ENCODE measurements around the gene PHLDA3. TPM values are rescaled to one million over a fixed set of nuclear protein-coding genes. Genes with fewer than 3 reads are reported as not detected.

PHLDA3 gene
- total RNA-seq, 1 experiment from 2014 or later = 53.8 TPM

DNA sequence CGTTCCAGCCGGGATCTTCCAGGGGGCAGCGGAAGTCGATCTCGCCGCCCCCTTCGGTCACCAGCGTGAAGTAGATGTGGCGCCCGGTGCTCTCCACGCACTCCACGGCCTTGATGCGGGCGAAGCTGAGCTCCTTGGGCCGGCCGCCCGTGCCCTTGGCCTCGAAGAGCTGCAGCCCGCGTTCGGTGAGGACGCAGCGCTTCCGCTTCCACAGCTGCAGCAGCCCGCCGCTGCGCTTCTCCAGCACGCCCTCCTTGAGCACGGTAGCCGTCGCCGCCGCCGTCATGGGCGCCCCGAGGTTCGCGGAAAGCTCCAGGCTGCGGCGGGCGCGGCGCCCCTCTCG lies 516 bp downstream of the PHLDA3 start:
- DNase-seq (ENCODE audit: extremely low read depth, low read depth) = no peak

DNA sequence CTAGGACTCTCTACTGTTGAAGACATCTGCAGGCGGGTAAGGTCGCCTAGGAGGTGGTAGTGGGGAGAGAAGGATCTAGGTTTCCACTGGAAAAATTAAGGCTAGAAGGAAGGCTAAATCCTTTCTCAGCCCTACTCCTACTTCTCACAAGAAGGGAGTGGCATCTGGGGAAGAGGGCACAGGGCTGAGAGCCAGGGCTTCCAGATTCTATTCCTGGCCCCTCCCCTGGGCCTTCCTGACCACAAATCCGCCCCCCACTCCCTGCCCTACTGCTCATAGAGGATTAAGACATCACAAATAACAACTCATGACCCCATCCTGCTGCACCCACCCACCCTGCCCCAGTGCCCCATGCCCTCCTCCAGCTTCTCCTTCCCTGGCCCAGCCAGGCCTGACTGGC lies 2.5 kb downstream of the PHLDA3 start:
- no peak for DNase-seq (ENCODE audit: extremely low read depth, low read depth)

DNA sequence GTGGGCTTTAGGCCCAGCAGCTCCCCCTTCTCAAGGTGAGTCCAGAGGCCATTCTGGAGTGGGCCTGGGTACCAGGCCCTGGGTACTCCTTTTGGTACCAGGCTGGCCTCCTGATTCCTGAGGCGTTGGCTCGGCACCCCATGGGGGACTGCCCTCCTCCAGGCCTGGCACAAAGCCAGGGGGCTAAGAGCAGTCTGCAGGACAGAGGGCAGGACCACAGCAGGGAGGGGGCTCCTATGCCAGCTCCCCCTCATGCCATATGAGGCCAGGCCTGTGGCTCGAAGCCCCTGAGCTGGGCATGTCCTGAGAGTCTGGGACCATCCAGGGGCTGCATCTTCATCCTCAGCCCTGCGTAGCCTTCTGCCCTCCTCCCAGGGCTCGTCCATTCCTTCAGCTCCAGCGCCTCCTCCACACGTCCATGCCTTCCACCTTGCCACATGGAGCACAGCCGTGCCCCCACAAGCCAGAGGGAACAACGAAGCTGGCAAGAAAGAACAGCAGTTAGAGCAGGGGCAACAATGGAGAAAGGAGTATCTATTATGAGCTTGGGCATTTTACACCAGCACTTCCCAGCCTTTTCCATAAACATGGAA lies 3.2 kb downstream of the PHLDA3 start:
- no peak for DNase-seq (ENCODE audit: extremely low read depth, low read depth)

DNA sequence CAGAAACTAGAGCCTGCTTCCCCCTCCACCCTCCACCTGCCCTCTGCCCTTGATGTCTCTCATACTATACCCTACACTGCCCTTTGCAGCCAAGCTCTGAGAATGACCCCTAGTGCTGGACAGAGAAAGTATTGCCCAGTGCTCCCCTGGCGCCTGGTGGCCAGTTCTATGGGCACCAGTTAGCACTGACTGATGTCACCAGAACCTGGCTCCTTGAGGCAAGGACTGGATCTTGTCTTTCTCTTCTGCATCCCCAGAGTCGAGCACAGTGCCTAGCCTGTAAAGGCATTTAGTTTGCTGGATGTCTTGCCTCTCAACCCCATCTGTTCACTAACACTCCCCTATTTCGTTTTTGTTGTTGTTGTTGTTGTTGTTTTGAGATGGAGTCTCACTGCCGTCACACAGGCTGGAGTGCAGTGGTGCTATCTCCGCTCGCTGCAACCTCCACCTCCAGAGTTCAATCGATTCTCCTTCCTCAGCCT lies 5.9 kb downstream of the PHLDA3 start:
- DNase-seq (ENCODE audit: extremely low read depth, low read depth) = peak; percentile 60

DNA sequence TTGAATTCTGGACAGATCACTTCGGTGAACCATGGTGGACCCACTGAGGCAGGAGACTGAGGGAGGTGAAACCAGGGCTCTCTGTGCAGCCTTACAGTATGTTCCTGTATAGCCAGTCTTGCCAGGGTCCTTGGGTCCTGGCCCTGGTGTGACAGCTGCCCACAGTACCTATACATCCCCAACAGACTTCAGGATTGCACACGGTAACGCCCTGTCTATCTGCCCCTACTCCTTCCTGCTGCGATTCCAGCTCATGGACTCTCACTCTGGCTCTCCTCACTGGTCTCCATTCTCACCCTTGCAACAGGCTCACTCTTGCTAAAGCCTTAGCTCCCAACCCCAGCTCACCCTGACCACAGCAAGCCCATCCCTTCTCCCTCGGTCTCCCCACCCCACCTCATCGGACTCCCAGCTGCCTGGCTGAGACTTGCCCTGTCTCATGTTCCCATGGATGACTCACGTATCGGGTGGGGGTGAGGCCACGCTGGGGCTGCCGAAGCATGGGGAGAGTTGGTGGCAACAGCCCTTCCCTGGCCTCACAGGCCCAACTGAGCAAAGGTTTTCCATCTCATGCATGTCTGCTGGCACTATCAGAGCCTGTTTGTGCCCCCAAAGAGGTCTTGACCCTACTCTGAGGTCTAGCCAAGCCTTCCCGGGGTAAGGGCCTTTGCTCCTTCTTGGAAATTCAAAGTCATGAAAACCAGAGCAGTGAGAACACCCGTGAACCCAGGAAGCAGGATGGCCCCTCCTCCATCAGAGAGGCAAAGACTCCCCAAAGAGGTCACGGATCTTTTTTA lies 7.1 kb downstream of the PHLDA3 start:
- DNase-seq (ENCODE audit: extremely low read depth, low read depth) = peak; percentile 79

DNA sequence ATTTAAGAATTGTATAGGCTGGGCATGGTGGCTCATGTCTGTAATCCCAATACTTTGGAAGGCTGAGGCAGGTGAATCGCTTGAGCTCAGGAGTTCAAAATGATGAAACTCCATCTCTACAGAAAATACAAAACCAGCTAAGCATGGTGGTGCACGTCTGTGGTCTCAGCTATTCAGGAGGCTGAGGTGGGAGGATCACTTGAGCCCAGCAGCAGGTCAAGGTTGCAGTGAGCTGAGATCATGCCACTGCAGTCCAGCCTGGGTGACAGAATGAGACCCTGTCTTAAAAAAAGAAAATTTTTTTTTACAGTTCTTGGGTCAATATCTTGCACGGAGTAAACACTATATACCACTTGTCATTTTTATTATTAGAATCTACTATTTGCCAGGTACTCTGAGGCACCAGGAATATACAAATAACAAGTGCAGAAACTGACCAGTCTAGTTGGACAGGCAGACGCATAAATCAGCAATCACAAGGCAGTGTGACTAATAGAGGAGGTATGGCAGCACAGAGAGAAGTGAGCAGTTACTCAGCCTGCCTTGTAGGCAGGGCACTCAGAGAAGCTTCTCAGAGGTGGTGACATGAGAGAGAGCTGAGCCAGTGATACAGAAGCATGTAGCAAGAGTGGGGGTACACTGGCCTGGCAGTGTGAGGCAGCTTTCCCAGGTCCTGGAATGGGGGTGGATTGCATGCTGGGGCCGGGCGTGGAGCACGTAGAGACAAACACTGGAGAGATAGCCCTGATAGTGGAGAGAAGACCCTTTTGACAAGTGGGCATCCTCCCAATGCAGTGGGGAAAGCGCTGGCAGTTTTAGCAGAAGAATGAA lies 8.0 kb downstream of the PHLDA3 start:
- peak; percentile 87 for DNase-seq (ENCODE audit: extremely low read depth, low read depth)

DNA sequence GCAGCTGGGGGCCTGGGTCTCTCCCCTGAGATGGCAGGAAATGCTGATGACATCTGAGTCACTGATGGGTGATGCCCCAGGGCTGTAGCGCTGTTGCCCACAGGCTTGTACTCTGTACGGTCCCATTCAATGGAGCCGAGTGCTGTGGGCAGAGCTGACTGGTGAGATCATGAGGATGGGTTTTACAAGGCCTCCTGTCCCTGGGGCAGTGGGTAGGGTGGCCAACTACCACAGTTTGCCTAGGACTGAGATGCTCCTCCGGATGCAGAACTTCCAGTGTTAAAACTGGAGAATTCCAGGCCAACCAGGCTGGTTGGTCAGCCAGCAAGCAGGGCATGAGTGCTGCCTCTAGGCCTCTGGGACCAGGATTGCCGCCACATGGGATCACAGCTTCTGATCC lies 9.2 kb downstream of the PHLDA3 start:
- DNase-seq (ENCODE audit: extremely low read depth, low read depth) = no peak

DNA sequence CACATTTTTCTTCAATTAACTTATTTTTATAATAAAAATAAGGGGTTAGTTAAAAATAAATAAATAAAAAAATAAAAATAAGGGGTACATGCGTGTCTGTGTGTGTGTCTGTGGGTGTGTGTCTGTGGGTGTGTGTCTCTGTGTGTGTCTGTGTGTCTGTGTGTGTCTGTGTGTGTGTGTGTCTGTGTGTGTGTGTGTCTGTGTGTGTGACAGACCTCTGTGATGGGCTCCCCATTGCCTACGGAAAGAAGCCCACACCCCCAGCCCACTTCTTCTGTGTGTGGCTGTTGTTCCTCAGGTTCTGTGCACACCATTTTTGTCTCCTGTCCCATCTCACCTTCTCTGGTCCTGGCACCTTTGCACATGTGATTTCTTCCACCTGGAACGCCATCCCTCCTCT lies 9.9 kb downstream of the PHLDA3 start:
- DNase-seq (ENCODE audit: extremely low read depth, low read depth) = no peak

DNA sequence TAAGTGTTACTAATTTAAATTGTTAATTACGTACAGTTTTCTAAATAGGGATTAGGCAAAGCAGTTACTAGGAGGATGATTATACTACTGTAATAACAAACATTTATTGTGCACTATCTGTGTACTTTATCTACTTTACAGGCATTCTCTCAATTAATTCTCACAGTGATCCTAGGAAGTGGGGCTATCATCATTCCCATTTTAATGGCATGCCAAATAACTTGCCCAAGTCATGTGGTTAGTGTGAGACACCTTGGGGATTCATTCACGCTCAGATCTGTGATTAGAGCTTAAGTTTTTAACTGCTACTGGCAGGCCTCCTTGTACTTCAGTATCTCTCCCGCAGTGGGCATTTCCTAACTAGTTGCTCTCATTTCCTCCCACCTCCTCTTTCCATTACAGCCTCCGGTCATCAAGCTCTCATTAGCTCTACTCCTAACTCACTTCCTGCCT lies 11.5 kb downstream of the PHLDA3 start:
- DNase-seq (ENCODE audit: extremely low read depth, low read depth) = no peak

DNA sequence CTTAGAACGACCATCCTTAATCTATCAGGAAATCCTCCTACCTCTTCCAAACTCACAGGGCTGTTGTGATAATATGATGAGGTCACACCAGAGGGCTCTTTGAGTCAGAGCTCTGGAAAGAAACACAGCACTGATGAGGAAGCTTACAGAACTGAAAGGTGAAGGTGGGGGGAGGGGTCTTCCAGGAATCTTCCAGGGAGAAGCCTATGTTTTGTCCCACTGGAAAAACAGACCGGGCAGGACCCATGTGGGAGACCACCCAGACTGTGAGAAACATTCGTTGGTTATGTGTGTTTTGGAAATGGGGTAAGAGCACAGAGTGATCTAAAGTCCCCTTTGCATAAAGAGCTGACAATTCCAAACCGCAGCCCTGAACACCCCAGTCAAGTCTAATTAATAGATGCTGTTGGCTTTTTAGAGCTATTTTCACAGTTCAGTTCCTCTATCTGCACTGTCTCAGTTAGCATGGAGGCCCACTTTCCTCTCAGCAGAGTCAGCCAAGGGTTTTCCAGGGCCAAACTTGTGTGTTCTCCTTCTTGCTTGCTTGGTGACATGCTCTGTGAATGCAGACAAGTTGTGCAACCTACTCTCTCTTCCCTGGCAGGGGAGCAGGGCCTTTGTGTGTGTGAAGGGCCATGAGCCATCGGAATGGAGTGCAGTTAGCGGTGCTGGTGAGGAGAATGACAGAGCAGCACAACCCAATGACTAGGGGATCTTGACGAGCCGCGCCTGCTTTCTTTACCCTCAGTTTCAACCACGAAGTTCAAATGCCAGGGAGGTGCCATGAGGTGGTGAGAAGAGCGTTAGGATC lies 12.3 kb downstream of the PHLDA3 start:
- DNase-seq (ENCODE audit: extremely low read depth, low read depth) = peak; percentile 61

DNA sequence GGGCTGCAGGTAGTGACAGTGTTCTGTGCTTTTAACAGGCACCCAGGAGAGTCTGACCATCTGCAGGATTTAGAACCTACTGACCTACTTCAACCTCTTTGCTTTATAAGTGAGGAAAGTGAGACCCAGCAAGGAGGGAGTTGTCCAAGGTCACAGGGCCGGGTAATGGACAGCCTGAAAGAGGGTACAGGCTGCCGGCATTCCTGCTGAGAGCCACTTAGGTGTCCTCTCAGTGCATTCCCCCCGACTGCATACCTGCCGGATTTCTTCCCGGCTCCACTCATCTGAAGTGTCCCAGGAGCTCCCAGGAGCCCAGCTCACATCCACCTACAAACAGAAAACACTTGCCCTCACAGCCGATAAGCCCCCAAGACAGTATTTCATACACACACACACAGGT lies 13.9 kb downstream of the PHLDA3 start:
- DNase-seq (ENCODE audit: extremely low read depth, low read depth) = no peak

DNA sequence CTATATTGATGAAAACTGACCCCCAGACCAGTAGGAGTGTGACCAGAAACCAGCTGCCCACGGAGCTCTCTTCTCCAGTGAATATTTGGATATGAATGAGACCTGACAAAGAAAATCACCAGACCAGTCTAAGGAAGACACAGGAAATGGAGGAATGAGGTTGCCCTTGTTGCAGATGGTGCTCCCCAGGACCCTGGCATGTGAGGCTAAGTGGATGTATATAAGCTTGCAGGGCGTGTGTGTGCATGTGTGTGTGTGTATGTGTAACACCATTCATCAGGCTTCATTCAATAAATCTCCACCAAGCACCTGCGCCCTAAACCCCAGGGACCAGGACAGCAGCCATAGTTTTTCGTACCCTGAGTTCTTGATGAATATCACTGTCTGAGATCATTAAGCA lies 14.4 kb downstream of the PHLDA3 start:
- DNase-seq (ENCODE audit: extremely low read depth, low read depth) = no peak

DNA sequence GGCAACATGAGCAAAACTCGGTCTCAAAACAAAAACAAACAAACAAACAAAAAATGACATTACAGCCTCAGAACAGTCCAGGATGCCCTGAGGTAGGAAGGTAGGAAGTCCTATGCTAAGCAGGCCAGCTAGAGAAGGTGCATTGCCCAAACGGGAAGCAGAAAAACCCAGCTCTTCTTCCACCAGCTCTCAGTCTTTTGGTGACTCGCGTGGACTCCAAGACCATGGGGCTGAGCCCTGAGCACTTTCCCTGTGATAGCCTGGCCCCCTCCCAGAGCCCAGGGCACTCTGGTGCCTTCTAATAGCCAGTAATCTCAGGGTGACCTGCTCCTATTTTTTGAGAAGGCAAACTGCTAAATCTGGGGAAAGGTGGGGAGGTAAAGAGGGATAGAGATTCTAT lies 16.1 kb downstream of the PHLDA3 start:
- no peak for DNase-seq (ENCODE audit: extremely low read depth, low read depth)

DNA sequence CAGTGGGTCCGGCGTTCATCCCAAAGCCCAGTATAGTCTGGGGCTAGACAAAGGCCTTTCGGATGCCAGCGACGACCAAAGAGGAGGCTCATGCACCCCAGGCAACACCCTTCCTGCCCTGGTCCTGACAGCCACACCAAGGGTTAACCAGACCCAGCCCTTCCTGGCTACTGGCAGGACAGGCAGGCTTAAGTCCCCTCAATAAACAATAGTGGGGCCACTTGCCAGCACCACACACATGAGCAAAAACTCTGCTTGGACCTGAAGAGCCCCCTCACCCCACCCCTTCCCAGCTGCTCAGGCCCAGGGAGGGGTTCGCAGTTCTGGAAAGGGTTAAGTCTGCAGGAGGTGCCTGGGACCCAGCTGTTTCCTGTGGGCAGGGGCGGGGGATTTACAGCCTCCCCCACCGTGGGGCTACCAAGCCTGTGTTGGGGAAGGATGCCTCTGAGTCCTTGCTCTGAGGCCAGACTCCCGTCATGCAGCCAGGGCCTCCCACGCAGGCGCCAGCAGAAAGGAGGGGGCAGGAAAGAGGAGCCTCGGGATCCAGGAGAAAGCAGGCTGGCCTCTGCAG lies 18.2 kb downstream of the PHLDA3 start:
- DNase-seq (ENCODE audit: extremely low read depth, low read depth) = no peak

DNA sequence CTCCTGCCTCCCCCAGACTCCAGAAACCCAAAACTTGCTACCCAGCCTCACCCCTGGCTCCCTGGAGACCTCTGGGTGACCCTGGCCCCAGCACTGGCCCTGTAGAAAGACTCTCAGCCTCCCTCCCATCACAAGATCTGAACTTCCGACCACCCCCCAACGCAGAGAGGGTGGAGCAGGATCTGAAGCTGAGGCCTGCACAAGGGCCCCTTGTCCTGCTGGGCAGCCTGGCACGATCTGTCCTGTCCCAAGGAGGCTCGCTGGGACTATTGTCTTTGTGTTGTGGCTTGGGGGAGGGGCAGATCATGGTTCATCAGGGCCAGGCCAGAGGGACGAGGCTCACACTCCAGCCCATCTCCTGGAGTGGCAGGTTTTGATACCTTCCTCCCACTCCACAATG lies 20.0 kb downstream of the PHLDA3 start:
- DNase-seq (ENCODE audit: extremely low read depth, low read depth) = no peak

DNA sequence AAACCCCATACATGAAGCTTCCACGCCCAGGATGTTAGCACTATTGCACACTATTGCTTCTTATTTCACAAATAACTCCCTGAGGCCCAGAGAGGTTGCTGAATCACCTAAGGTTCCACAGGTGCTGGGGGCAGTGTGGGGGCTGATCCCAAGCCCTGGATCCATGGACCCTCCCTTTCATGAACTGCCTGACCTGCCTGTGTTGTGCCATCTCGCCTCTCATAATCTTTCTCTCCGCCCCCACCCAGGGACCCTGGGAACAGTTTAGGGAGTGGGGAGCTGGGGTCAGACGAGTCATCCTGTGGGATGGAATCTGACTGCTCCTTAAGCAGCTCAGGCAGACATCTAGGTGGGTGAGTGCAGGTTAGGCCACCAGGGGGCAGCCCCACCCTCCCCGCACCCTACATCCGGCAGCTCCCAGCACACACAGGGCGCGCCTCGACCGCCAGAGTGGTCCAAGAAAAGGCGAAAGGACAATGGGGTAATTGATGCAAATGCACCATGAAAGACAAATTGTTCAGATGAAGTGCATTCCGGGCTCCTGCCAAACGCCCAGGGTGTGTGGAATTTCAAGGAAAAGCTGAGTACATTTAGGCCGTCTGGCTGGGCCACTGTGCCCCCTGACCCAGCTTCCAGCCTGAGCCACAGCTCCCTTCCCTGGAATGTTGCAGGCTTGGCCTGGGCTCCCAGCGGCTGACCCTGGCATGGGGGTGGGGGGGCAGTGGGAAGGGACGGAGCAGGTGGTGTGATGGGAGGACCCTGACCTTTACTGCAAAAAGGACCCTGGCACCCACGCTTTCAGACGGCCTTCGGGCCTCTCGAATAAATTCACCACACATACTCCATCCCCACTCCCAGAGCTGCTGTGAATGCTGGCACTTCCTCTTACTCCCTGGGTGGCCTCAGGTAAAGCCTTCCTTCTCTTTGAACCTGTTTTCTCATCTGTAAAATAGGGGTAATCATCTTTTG lies 20.8 kb downstream of the PHLDA3 start:
- DNase-seq (ENCODE audit: extremely low read depth, low read depth) = peak; percentile 79

DNA sequence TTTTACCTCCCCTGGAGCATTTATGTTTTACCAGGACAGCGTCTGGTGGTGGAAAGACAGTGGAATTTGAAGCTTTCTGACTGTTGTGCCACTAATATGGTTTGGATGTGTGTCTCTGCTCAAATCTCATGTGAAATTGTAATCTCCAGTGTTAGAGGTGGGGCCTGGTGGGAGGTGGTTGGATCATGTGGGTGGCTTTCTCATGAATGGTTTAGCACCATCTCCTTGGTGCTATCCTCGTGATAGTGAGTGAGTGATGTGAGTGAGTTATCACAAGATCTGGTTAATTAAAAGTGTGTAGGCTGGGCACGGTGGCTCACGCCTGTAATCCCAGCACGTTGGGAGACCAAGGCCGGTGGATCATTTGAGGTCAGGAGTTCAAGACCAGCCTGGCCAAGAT lies 23.7 kb downstream of the PHLDA3 start:
- no peak for DNase-seq (ENCODE audit: extremely low read depth, low read depth)

DNA sequence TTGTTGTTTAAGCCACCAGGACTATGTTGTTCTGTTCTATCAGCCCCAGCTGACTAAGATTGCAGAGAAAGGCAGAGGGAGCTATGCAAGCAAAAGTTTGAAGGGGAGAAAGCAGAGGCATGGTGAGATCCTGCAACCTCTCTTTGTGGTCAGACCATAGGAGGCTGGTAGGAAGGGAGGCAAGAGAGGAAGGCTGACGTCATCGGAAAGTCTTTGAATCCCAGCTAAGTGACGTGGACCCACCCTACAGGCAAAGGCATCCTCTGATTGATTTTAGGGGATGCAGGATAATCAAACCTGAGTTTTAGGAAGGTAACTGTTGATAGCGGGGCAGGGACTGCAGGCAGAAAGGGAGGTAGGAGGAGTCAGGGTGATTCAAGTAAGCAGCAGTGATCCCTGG lies 24.2 kb downstream of the PHLDA3 start:
- no peak for DNase-seq (ENCODE audit: extremely low read depth, low read depth)

DNA sequence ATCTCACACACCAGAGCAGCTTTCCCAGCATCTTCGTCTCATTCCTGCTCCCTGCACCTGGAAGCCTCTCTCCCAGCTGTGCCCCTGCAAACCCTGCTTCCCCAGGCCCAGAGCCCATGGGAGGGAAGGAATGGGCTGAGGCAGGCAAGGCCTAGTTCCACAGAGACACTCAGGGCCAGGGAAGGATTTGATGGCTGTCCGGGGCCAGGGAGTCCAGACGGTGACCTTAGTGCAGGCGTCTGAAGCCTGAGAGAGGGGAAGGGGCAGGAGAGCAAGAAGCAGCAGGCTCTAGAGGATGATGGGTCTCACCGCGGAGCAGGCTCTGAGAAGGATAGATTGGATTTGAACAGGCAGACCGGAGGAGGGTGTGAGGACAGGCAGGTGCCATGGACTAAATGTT lies 25.2 kb downstream of the PHLDA3 start:
- DNase-seq (ENCODE audit: extremely low read depth, low read depth) = no peak

Data from NCI-H460 (cell line).